Kidney glomerular epithelial cell (primary cell): ENCODE results near the gene PRSS33.

Experiments
- DNase-seq: peaks from one replicate; lab custom pipeline; 2025; lab: John Stamatoyannopoulos, UW

The PRSS33 gene

GRCh38 chr16:2776500-2777139, 10.7 kb downstream of the PRSS33 start:
- DNase-seq: no peak

- no peak for DNase-seq
These were observed 11.4 kb downstream of the PRSS33 start for GRCh38 chr16:2775765-2776499.

GRCh38 chr16:2775131-2775716, 12.1 kb downstream of the PRSS33 start:
- no peak for DNase-seq

- no peak for DNase-seq
These were observed 13.0 kb downstream of the PRSS33 start for GRCh38 chr16:2774161-2774891.

- DNase-seq: no peak
These were observed 14.0 kb downstream of the PRSS33 start for GRCh38 chr16:2773188-2773968.

- no peak for DNase-seq
These were observed 15.6 kb downstream of the PRSS33 start for GRCh38 chr16:2771496-2772402.

- no peak for DNase-seq
These were observed 17.1 kb downstream of the PRSS33 start for GRCh38 chr16:2770057-2770951.

- DNase-seq: no peak
These were observed 17.7 kb downstream of the PRSS33 start for GRCh38 chr16:2769675-2770056.

GRCh38 chr16:2769100-2769529, 18.2 kb downstream of the PRSS33 start:
- DNase-seq: no peak

GRCh38 chr16:2768403-2769089, 18.8 kb downstream of the PRSS33 start:
- no peak for DNase-seq

- no peak for DNase-seq
These were observed 19.5 kb downstream of the PRSS33 start for GRCh38 chr16:2767891-2768290.

GRCh38 chr16:2767140-2767731, 20.1 kb downstream of the PRSS33 start:
- no peak for DNase-seq

GRCh38 chr16:2766430-2767139, 20.8 kb downstream of the PRSS33 start:
- no peak for DNase-seq

GRCh38 chr16:2765462-2766404, 21.6 kb downstream of the PRSS33 start:
- no peak for DNase-seq

GRCh38 chr16:2764718-2765117, 22.6 kb downstream of the PRSS33 start:
- no peak for DNase-seq

GRCh38 chr16:2763173-2763572, 24.2 kb downstream of the PRSS33 start:
- no peak for DNase-seq

GRCh38 chr16:2762711-2763110, 24.6 kb downstream of the PRSS33 start:
- DNase-seq: no peak
